ENCODE results near the gene CLCN4.

Gene CLCN4

DNA sequence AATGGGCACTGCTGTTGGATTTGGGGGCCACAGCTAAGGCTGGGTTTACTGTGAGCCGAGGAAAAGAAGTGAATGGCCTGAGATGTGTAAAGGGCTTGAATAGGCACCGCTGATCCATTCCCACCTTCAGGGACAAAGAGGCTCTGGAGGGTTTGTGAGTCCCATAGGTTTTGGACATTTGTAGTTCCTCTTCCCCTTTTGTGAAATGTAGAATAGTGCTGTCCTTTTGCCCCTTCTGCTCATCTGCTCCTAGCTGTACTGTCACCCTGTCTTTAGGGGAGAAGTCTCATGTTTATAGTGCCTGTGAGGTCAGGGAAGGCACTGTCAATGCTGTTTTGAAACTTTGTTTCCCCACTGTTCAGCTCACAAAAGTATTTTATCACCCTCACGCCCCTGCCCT, 26.4 kb upstream of the CLCN4 start:
- no peak for DNase-seq

DNA sequence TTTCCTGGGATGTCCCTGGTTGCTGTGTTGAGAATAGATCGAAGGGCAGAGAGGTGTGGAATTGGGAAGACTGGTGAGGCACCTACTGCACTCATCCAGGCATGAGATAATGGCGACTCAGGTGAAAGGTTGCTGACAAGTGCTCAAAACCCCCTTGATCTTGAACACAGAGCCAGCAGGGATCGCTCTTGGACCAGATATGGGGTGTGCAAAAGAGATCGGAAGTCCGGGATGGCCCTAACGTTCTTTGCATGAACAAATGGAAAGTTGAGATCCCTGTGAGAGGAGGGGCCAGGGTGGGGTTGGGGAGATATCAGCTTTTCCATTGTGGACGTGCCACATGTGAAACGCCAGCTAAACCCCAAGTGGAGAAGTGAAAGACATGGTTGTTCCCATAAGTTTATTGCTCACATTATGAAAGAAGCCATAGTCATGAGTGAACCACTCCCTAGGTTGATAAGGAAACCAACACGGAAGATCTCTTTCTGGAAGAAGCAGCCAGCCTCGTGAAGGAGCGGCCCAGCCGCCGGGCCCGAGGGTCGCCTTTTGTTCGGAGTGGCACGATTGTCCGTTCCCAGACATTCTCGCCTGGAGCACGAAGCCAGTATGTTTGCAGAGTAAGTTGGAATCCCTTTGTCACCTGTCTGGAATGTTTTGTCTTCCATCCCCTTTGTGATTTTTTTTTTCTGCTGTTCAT, 22.6 kb upstream of the CLCN4 start:
- no peak for DNase-seq

DNA sequence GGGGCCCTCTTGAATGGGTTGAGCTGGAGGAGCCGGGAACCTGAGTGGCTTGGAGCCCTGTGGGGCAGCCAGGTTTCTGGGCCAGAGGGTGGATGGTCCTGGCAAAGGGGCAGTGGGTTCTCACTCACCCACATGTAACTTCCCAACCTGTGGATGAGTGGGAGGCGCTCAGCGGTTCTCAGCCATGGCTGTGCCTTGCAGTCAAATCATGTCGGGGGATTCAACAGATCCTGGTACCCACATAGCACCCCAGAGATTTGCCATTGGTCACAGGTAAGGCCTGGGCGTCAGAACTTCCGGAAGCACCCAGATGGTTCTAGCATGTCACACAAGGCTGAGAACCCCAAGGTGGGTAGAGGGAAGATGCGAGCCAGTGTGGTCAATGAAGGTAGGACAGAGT, 21.9 kb upstream of the CLCN4 start:
- no peak for DNase-seq

DNA sequence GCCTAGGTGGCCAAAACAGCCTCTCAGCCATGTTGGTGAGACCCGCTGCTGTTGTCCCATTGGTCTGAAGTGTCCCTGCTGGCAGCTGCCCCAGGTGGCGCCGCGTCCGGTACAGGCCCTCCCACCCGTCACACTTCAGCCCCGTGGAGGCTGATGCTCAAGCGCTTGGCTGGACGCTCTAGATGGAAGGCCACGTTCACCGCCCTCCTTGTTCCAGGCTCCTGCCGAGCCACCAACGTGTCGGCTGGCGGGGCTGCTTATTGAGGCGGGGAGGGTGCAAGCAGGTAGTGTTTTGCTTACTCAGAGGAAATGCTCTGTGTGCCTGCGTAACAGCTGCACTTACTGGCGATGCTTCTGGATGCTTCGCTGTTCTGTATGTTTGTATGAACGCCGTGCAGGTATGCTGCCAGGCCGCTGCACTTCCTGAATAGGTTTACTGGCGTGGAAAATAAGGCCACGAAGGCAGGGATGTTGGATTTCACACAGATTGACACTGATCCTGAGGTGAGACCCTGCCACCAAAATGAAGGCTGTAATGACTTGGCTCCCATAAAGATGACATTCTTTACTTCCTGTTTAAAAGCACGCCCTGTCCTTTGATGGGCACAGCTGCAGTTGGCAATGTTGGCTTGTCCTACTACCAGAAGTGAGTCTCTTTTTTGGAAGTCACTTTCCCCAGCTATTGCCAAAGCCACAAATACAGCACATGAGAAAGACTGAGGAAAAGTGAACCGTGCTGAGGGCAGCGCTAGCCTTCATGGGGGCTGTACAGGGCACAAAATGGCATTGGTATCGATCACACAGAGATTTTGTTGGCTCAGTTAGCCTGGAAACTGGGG, 21.0 kb upstream of the CLCN4 start:
- no peak for DNase-seq

DNA sequence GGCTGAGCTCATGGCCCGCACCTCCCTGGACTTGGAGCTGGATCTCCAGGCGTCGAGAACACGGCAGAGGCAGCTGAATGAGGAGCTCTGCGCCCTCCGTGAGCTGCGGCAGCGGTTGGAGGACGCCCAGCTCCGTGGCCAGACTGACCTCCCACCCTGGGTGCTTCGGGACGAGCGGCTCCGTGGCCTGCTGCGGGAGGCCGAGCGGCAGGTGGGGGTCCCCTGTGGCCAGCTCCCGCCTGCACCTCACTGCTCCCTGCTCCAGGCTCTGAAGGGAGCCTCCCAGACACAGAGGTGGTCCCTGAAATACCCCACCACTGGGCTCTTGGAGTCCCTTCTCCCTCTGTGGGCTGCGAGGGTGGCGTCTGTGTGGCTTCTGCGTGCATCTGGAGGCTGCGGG, 18.0 kb upstream of the CLCN4 start:
- no peak for DNase-seq

DNA sequence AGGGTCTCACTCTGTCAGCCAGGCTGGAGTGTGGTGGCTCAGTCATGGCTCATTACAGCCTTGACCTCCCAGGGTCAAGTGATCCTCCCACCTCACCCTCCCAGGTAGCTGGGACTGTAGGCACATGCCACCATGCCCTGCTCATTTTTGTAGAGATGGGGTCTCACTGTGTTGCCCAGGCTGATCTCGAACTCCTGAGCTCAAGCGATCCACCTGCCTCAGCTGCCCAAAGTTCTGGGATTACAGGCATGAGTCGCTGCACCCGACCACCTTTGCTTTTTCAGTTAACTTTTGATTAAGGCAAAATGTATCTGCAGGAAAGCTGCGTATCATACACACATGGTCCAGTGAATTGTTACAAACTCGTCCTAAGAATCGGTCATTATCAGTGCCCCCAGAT, 16.5 kb upstream of the CLCN4 start:
- no peak for DNase-seq

DNA sequence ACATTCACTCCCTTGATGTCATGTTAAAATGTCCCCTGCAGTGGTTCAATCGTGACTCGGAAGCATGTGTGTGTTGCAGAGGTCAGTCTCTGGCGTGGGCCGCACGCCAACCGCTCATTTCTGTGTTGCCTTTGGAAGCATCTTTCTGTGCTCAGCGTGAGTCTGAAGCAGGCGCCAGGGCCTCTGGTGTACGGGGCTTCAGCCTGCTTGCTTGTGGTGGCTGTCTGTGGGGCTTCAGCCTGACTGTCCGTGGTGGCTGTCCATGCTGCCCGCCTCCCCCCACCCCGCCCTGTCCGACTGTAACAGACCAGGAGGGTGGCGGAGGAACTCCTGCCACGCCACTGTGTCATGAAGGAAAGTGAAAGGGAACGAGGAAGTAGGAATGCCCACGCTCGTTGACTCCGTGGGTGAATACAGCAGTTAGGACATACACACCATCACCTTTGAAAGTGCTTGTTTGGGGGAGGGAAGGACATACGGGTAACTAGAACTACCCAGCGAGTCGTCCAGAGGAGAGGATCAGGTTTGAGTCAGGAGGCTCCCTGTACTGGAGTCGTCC, 14.7 kb upstream of the CLCN4 start:
- no peak for DNase-seq

DNA sequence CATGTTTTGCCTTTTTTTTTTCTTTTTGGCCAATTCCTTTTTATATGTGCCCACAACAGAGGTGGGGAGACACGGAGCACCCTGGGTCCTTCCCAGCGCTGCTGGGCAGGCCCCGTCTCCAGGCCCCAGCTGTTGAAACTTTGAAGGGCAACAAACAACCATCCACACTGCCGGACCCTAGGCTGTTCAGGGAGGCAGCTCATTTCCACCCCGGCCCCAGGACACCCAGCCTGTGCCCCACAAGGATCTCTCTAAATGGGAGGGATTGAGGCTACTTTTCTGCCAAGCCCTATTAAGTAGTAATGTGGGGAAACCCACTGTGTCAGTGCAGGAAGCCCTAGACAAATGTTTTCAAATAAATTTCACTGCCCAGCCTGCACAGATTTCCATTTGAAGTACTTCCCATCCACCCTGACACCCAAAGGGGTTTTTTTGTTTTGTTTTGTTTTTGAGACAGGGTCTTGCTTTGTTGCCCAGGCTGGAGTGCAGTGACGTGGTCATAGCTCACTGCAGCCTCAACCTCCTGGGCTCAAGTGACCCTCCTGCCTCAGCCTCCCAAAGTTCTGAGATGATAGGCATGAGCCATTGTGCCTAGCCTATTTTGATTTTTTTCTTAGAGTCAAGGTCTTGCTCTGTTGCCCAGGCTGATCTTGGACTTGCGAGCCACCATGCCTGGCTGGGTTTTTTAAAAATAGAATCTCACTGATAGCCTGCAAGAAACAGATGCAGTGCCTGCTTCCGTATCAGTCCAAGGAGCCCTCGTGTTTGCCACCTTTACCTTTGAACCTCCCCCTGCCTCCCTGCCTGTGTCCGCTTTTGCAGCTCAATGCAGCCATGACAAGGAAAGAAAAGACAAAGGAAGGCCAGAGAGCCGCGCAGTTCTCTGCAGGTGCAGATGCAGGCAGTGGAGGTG, 13.4 kb upstream of the CLCN4 start:
- no peak for DNase-seq

DNA sequence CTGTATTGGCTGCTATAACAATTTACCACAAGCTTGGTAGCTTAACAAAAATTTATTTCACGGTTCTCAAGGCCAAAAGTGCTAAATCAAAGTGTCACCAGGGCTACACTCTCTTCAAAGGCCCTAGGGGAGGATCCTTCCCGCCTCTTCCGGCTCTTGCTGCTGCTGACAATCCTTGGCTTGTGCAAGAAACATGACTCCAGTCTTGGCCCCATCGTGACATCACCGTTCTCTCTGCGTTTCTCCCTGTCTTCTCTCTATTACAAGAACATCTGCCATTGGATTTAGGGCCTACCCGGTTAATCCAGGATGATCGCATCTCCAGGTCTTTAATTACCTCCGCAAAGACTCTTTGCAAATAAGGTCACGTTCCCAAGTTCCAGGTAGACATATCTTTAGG, 10.4 kb upstream of the CLCN4 start:
- no peak for DNase-seq

DNA sequence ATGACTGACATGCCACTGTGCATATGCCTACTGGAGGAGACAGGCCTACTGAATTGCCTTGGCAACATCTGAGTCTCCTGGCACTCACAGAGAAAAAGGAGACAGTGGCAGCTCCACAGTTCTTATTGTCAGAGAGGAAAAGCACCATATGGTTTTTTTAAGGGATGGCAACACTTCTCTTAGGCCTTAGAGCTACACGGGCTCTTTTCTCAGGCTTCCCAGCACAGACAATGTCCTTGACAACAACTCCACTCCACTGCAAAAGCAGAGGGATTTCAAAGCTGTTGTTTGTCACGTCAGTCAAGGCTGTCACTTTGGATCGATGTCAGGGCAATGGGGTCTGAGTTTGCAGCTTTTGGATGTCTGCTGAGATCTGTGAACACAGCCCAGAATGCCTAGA, 4.7 kb upstream of the CLCN4 start:
- no peak for DNase-seq

DNA sequence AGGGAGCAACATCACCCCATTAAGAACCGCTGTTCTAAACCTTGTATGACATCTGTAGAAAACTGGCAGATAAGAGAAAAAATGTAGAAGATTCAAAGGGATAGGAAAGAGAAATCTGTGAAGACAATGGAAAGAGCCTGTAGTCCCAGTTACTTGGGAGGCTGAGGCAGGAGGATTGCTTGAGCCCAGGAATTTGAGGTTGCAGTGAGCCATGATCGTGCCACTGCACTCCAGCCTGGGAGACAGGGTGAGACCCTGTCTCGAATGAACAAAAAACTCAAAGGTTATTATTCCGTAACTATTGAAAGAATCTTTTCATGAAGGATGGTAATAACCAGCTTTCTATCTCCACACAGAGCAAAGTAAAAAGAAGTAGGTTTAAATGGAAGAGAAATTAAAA, 1.6 kb upstream of the CLCN4 start:
- DNase-seq, result no peak

DNA sequence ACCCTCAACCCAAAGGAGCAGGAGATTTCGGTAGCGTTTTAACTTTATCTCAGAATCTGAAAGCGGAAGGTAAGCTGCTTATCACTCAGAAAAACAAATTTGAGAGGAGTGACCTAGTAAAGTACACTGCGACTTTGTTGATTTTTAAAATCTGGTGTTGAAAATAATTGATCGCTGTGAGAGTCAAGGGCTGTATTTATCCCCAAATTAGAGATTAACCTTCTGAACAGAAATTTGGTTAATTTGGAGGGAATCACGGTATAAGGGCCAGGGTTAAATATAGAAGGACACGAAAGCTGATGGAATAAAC, 212 bp downstream of the CLCN4 start:
- no peak for DNase-seq

DNA sequence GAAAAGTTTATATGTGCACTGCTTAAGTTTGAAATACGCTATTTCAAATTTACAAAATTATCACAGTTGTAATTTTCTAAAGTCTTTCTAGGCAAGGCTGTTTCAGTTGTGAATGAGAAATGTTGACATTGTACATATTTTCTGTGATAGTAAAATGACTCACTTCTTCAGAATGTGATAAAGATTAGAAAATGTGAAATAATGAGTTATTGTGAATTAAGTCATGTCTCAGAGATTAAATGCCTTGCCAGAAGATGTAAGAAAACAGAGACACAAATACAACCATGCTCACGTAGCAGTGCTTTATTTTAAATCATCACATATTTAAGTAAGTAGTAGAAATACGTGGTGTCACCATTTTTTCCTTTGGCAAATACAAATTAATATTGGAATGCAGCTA, 768 bp downstream of the CLCN4 start:
- no peak for DNase-seq

DNA sequence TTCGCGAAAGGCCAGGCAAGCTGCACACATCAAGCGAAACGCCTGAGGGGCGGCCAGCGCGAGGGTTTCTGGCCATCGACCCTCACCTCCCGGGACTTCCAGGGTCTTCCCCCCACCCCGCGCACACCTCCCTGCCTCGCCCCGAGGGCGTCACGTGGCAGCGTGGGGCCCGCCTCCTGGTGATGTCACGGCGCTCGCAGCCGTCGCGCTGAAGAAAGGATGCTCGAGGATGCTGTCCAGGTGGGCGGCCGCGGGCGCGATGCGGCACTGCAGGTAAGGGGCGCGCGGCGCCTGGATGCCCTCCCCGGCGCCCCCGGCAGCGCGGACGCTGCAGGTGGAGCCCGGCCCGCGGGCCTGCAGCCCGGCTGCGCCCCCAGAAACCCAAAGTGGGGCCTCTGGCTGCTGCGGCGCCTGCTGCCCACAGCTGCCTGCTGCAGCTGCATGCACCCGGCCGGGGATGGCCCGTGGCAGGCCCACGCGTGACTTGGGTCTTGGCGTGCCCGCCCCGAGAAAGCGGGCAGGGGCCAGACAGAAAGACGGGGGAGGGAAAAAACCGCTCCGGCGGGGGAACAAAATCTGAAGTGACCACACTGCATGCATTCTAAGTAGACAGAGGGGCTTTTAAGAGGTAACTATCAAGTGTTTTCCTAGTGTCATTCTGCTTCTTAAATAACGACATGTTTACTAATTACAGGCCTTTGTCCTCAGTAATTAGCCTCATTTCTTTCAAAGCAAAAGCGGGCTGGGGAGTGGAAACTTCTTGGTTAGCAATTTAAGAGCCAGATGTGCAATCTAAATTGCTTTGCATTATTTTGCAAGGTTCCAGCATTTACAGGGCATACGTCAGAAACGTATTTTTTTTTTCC, 1.7 kb downstream of the CLCN4 start:
- DNase-seq, result no peak

DNA sequence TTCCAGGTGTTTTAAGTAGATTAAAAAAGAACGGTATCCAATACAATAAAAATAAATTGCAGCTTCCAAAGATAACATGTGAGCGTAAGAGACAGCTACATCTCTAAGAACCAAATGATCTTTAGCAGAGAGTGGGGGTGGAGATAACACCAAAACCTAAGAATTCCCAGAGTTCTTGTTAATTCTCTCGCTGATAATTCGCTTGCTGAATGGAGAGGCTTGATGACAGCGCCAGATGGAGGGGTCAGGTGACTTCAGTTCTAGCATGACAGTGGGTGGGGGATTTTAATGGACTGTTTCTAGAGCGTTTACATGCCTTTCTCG, 2.3 kb downstream of the CLCN4 start:
- no peak for DNase-seq

DNA sequence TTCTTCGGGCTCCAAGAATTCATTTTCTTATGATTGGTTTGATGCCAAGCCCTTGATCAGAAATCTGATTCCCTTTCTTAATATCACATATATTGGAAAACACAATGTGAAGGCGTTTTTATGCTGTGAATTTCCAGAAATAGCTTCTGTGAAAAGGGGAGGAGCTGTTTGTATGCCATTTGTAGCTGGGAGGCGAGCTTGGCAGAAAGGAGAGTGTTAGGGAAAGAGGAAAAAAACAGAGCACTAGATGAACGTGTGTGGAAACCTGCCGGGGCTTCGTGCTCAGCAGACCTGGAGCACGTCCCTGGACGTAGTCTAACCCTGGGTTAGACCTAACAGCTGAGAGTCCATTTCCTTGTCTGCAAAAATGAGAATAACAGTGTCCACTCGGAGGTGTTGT, 3.4 kb downstream of the CLCN4 start:
- no peak for DNase-seq

DNA sequence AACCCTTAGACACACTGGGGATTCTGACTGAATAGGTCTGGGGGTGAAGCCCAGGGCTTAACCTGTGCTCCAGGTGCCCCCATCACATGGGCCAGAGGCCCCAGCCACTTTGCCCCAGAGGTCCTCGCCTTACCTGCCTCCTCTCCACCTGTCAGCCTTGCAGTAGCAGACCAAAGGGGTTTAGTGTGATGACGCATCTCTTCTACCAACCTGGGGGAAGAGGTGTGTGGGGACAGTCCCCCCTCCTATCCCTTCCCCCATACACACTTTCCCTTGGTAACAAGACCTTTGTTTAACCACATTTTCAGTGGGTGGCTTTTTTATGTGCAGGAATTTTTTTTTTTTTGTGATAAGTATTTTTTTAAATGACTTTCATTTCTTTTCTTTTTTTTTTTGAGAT, 6.3 kb downstream of the CLCN4 start:
- DNase-seq, result no peak

DNA sequence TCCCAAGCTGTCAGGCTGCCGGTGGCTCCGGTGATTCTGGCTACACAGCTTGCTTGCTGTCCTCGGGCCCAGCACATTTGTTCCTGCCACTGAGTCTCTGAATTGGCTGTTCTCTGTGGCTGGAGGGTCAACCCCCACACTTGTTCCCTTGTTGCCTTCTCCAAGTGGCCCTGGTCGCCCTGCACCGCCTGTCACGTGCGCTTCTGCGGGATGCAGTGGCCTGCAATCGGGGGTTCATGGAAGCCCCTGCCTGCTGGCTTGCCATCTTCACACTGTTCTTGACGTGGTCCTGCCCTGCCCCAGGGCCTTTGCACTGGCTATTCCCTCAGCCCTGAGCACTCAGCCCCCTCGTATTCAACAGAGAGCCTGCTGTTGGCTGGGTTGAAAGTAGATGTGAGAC, 8.1 kb downstream of the CLCN4 start:
- DNase-seq, result no peak

DNA sequence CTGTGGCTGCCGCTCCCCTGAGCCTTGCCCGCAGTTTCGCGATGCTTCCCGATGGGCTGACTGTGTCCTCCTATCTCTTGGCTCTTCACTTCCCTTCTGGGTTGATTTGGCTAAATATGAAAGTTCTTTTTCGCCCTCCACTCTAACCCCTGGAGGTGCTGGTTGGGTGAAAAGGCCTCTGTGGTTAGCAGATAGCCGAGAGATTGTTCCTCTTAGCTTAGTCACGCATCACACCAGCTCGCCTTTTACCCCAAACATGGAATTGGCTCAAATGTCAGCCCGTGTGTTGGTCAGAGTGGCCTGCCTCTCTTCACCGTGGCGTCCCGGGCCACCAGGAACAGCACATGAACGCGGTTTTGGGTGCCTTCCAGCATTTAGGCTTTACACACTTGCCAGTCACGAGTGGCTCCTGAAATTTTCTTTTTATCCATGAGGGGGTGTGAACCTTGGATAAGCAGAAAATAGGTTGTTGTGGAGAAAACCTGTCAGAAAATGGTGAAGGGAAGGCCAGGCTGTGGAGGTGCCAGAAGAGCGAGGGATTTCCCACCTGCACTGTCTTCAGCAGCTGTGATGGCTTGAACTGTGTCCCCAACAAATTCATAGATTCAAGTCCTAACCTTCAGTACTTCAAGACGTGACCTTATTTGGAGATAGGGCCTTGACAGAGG, 8.9 kb downstream of the CLCN4 start:
- DNase-seq, result no peak

DNA sequence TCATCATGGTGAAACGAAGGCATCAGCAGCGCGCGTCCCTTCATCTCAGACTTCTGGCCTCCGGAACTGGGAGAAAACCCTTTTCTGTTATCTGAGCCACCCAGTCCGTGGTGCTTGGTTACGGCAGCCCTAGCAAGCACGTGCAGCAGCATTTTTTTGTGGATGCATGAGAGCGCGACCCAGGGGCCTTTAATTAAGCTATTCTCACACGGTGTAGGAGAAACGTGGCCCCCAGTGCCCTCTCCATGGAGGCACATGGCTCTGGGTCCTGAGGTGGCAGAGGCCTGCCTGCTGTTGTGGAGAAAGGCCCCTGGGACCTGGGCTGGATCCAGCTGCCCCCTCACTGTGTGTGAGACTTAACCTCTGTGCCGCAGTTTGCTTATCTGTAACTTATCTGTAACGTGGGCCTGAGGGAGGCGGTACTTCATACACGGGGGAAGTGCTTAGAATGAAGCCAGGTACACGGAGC, 9.5 kb downstream of the CLCN4 start:
- DNase-seq, result no peak

DNA sequence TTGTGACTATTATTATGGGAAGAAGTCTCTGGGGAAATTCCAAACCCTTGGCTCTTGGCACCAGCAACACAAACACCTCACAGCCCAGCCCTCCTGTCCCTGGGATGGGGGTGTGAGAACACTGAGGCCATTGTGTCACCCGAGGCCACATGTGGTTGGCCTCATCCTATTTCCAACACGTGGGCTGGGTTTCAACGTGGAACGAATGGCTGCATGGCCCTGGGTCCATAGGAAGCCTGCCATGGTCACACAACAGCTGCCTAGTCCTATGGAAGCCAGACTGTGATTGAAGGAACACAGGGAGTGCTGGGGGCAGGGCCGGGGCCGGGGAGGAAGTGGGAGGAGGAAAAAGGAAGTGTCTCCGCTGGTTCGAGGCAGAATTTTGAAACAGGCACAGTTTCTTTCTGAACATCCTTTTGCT, 10.0 kb downstream of the CLCN4 start:
- peak; percentile 55 for DNase-seq

DNA sequence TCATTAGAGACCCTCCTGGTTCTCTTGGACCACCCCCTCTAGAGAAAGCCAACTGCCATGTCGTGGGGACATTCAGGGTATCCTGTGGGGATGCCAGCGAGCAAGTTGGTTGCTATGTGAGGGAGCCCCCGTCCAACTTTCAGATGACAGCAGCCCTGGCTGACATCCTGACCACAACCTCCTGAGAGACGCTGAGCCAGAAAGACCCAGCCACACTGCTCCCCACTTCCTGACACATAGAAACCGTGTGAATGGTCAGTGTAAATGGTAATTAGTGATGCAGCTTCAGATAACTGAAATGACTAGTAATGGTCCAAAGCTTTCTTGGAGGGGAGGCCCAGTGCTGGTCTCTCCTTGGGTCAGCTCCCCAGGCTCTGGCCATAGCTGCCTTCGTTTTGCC, 10.8 kb downstream of the CLCN4 start:
- no peak for DNase-seq

Data from left hindlimb (tissue), 1 donor.